NCI-H226 (cell line): ENCODE results near the gene AFF2.
A peak's percentile ranks its signal among the peaks of the same experiment; 100 is the strongest.

Experiments used
- DNase-seq: peaks from one replicate; pipeline ENCODE4 v3.0.0-alpha.2; 2015

Gene AFF2

DNA sequence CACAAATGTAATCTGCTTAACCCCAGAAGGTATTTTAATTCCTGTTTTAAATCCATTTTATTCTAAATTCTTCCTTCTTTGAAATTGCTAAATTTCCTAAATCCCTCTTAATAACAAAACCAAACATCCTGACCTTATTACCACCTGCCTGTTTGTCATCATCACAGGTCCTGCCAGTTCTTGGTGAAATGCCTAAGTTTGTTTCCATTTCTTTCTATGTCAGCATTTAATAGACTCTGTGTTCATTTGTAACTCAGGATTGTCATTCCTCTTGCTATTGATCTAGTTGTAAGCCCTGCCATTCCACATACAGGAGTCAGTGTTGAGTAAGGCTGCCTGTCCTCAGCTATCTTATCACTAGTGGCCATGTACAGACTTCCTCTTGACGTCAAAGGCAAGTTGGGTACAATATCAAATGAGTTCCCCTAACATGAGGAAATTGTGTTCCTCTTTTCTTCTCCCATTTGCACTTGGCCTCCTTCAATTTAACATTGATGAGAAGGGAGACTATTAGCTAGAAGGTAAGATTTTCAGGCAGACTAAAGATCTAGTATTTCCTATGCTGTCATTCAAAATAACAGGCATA lies 440.1 kb downstream of the AFF2 start:
- DNase-seq, result no peak

DNA sequence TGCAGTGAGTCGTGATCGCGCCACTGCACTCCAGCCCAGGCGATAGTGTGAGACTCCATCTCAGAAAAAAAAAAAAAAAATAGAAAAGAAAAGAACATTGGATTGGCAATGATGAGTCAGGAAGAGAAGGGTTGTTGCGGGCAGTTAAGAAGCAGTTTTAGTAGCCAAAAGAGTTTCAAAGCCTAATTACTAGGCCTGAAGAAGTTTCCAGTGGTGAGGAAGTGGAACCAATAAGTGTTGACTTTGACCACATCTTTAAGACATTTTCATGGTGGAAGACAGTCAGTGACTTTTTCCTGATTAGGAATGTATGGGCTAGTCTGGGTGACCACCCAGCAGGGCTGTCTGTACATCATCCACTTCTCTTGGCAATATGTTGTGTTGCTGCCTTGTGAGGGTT lies 442.3 kb downstream of the AFF2 start:
- DNase-seq, result no peak

DNA sequence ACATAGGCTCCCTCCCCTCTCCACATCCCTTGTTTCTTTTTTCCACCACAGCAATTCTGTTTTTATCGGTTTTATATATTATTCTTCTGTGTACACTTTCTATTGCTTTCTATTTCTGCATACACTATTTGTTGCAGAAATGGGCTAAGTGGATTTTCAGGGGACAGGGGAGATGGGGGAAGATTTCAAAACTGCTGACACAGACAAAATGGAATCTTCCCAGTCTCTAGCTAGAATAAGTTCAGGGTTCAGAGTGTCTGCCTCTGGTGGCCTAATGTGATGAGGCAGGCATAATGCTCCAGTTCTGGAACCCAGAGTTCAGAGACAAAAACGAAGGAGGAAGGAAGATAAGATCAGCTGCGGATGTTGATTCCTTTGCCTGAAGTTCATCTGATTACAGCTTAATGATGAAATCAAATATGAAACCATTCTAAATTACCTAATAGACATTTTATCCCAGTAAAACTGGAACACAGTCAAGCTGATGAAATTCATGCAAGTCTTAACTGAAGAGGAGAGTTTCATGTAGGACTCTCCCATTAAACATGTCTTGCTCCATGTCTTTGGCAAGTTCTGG lies 447.1 kb downstream of the AFF2 start:
- no peak for DNase-seq

DNA sequence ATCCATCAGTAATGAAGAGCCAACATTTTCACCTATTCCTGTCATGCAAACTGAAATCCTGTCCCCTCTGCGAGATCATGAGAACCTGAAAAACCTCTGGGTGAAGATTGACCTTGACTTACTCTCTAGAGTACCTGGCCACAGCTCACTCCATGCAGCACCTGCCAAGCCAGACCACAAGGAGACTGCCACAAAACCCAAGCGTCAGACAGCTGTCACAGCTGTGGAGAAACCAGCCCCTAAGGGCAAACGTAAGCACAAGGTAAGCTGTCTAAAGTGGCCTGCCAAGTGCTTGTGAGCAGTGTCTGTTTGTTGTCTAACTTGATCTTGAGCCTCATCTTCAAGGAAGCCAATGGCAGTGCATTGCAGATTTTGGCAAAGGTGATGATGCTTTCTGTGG lies 455.9 kb downstream of the AFF2 start:
- DNase-seq, result no peak

DNA sequence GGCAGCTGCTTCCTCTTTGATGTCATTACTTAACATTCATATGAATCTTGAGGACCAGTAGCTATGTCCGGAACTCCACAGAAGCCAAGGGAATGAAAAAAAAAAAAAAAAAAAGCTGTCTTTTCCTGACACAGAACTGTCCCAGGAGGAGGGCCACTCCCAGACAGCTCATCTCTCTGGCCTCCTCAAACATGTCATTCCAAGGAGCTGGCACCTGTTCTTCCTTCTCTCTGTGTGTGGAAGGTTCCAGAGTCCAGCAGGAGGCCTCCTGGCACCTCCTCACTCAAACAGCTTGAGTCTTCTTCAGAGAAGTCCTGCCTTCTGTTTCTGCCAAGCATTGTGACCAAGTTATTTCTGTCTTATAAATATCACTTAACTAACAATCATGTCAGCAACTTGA lies 458.5 kb downstream of the AFF2 start:
- no peak for DNase-seq

DNA sequence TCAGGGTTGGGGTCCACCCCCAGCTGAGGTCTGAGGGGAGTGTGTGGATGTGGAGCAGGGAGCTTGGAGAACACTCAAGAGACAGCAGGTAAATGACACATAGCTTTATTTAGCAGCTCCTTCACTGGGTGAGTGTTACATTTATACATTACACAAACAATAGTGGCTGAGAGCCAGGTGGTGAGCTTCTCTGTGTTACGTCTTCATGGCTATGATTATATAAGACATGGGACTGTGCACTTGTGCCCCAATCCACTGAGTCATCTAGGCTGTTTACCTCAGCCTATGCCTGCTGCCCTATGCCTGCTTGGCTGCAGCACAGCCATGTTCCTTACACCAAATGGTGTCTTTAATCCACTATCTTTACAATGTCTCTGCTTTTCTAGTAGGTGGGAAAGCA lies 459.6 kb downstream of the AFF2 start:
- no peak for DNase-seq

DNA sequence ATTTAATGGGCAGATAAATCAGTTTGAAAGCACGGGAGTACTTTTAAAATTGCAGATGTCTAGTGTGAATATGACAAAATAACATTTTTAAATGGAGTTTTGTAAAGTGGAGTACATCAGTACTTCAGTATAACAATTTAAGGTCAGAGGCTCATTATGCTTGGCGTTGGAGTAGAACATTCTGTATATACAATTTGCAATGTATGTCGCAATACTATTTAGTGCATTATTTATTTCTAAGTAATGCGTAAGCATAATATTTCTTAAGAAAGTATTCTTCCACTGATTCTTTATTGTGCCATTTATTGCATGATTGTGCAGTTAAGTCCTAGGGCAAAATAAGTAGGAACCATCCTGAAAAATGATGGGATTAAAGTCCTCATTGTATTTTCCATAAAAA lies 461.6 kb downstream of the AFF2 start:
- DNase-seq, result no peak

DNA sequence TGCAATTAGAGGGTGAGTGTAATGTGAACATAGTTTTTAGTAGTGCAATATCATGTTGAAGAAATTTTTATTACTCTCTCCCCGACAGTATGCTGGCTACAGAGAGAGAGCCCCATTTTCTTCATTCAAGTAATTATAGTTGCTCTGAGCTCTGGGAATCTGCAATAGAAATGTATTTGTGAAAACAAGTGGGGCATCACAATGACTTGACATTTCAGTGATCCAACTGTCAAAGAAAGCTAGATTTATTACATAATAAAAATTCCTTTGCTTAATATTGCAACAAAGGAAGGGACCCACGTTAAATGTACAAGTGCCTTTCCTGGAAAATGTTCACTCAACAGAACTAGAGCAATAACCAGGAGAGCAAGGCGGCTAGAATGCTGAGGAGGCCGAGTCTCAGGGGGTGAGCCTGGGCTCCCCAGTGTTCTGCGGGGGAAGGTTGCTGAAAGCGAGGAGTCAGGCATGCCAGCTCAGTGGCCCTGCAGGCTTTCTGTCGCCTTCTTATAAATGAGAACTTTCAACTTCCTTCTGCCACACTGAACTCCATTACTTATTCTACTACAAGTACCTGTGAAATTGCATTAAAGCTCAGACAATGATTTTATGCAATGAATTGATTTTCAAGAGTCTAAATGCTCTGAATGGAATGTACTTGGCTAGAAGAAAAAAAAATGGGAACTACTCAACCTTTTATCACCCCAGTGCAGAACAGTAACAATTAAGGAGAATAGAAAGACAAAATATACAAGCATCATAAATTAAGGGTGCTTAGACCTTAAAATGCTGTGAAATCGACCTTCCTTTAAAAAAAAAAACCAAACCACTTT lies 476.4 kb downstream of the AFF2 start:
- DNase-seq, result no peak

DNA sequence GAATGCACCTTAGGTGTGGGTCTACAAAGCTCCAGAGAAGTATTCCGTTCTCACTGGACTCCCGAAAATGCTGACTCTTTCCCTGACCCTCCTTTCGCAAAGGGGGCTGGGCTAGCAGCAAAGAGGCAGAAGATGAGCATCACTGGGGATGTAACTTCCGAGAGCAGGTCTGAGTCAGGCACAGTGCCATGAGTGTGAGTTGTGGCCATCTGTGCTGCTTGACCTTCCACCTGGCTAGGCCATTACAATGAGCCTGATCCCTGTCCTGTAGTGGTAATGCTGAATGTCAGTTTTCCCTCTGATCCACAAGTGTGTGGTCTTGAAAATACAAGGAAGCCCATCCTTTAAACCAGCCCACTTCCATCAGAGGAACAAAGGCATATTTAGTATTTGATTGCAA lies 479.4 kb downstream of the AFF2 start:
- DNase-seq, result no peak

DNA sequence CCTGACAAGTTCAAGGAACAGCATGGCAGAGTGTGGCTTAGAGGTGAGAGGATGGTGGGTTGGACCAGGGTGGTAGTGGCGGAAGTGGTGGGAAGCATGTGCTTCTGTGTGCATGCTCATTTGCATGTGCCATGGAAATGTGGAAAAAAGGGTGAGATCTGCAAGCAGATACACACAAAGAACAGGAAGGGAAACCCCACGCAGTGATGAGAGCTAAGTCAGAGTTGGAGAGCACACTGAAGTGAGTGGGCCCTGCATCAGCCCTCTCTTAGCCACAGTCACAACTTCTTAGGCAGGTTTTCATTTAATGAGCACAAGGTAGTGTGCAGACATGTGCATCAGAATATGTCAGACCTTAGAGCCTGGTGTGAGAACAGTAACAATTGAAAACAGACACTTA lies 483.8 kb downstream of the AFF2 start:
- DNase-seq, result no peak

DNA sequence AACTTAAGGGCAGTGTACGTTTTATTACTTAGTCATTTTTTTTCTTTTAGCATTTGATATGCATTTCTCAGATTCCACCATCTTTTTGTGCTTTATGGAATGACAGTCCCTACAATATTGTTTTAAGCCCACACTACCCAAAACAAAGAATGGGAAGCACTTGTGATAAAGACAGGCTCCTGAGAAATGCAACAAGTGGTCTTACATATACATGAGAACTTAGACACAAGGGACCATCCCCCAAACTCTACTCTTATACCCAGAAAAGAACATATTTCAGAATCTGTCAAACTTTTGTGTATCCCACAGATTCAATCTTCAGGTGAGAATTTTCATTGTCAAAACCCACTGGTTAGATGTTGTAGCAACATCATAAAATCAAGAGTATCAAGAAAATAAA lies 491.1 kb downstream of the AFF2 start:
- no peak for DNase-seq

DNA sequence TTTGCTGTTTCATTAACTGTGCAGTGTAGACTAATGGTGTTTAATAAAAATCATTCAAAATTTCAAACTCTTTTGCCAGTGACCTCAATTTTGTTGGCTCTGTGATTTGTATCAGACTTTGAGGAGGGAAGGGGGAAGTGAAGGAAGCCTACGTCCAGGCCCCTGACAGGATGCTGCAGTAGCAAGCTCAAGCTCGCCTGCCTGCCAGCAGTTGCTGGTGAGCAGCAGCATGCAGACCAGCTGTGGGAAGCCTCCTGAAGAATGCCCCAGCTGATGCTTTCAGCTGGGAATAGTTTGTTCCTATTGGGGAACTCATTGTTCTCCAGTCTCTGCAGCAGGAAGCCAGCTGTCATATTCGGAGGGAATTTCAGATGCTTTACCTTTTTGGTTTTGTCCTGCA lies 495.2 kb downstream of the AFF2 start:
- no peak for DNase-seq

DNA sequence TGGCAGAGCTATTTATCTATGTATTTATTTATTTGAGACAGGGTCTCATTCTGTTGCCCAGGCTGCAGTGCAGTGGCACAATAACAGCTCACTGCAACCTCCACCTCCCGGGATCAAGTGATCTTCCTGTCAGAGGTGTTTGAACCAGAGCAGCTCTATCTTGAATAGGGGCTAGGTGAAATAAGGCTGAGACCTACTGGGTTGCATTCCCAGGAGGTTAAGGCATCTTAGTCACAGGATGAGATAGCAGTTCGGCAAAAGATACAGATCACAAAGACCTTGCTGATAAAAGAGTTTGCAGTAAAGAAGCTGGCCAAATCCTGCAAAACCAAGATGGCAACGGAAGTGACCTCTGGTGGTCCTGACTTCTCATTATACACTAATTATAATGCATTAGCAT lies 501.9 kb downstream of the AFF2 start:
- no peak for DNase-seq

DNA sequence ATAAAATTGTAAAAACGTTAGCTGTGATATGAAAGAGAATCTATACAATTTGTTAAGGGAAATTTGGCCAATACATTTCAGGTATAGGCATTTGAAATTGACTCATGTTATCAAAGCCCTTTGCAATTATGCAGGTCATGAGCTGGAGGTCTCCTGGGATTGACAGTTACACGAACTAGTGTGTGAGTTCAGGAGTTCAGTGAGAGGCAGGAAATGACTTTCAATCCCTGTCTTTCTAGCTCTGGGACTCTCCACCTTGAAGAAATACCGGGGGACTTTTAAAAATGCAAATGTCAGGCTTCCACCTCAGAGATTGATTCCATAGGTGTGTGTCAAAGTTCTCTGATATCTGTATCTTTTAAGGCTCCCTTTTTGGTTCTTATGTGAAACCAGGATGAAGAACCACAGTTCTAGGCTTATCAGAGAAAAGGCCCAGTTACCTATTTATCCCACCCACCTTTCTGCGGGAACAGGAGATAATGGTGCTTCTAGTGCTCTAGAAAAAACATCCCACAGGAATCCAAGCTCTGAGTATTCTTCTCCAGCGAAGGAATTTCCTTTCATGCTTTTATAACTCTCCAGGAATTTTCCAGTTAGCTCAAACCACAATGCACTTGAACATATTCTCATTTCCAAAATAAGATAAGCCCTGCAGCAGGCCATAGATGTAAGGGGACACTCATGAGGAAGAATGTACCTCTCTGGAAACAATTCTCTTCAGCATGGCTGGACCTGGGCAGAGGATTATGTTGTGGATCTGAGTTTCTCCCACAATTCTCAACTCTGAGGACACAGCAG lies 503.6 kb downstream of the AFF2 start:
- DNase-seq, result peak; percentile 51

DNA sequence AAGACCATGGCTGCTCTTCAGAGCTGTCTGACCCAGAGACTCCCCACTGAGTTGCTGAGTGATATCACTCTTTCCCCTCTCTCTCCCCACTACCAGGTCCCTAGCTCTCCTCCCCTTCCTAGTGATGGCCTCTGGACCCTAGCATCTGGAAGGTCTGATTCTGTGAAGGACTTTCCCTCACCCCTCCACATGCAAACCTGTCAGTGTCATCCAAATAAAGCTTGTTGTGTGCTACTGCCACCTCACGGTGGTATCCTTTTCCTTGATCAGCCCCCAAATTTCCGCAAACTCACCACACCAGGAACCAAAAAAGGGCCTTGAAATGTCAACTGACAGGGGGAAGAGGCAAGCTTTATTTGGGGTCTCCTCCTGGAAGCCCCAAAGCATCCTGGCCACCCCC lies 504.5 kb downstream of the AFF2 start:
- no peak for DNase-seq

DNA sequence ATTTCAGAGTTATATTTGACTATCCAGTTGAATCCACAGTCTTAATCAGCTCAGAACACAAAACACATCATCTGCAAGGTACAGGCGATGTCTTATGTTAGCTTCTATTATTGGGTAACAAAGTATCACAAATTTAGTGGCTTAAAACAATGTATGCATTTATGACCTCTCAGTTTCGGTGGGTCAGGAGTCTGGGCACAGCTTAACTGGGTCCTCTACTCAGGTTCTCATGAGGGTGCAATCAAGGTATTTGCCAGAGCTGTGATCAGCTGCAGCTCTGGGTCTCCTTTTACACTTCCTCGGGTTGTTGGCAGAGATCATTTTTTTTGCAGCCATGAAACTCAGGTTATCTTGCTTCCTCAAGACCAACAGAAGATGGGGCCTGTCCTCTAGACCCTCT lies 505.8 kb downstream of the AFF2 start:
- no peak for DNase-seq

DNA sequence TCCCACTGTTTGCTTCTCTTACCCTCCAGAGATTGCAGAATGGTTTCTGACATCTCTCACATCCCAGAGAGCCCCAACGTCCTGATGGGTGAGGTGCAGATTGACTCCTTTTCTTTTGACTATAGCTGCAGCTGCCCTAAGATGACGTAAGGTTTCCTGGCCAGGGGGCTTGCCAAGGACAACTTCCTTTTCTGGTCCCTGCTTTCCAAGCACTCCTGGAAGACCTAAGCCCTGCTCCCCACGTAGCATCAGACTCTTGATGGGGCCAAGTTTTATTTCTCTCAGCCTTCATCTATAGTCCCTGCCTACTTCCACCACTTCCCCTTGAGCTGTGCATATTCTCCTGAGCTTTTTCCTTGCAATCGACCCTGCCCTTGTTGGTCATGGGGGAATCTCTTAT lies 507.0 kb downstream of the AFF2 start:
- no peak for DNase-seq

DNA sequence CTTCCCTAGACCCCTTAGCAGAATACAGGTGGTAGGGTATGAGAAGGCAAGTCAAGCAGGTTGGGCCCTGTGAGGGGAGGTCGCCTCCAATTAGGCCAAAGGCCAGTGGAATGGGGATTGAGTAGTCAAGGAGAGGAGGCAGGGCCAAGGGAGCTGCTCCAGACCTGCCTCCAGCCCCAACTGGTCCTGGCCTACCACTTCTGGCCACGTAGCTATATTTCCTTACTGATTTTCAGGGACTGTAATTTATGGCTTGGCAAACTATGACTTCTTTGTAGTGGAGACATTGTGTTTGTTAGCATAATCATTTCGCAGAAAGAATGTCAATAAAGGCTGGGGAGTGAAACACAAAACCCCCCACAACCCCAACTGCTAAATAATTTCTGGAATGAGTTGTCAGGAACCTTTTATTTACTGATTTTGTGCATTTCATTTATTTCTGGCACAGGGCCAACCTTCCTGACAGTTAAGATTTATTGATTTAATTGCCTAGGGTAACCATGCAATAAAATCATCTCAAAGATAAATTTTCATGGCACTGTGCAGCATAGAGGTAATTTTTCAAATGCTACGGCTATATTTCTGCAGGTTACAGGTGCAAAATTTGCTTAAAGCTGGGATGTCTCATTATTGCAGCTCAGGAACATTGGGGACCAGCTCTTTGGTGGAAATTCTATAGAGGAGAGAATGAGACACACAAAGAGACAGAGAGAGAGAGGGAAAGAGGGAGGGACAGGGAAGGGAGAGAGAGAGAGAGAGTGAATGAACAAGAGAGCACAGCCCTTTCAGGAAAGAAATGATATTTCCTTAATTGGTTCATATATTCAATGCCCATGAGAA lies 509.8 kb downstream of the AFF2 start:
- no peak for DNase-seq

DNA sequence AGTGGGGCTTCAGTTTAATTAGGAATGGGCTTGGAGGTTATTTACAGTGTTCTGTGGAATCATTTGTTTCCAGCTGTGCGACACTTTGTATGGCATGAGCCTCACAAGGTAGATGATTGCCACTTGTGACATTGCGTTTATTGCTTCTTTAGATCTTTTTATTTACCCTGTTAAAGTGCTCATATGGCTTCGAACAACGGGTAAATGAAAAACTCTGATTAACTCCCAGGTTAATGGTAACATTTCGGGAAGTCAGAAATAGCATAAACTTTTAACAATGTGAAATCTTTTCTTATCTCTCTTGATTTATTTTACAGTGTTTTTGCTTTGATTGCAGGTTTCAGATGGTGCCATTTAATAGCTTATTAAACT lies 510.4 kb downstream of the AFF2 start:
- DNase-seq, result no peak

DNA sequence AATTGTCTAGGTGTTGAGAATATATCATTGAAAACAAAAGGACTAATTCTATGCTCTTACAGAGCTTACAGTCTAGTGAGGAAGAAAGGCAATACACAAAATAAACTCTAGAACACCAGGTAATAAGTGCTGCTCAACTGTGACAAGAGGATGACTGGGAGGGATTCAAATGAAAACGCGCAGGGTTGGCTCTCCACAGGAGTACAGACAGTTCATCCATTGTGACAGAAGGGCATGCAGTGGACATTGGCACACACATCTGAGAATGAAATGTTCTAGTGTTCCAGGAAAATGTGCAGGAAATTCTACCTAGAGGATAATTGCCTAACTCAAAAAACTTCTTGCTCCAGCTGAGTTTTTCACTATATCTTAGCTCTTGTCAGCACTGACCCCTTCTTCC lies 512.7 kb downstream of the AFF2 start:
- DNase-seq, result no peak

DNA sequence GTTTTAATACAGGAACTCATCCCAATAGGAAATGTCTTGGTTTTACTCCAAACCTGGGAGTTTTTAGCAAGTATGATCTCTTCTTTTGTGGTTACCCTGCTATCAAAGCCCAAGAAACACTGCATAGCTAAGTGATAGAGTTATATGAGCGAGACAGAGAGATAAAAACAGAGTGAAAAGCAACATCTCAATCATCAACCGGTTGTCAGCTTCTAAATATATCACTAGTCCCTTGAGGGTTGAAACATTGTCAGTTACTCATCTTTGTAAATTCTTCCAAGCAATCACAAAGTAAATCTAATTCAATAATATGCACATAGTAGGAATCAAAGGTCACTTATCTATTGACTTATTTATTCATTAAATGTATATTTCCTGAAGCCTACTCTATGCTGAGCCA lies 520.7 kb downstream of the AFF2 start:
- peak; percentile 30 for DNase-seq

DNA sequence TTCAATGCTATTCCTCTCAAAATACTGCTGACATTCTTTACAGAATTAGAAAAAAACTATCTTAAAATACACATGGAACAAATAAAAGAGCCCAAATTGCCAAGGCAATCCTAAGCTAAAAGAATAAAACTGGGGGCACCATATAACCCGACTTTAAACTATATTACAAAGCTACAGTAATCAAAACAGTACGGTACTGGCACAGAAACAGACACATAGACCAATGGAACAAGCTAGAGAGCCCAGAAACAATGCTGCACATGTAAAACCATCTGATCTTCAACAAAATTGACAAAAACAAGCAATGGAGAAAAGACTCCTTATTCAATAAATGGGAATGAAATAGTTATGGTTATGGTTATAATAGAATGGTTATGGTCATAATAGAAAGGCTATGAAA lies 522.1 kb downstream of the AFF2 start:
- no peak for DNase-seq

DNA sequence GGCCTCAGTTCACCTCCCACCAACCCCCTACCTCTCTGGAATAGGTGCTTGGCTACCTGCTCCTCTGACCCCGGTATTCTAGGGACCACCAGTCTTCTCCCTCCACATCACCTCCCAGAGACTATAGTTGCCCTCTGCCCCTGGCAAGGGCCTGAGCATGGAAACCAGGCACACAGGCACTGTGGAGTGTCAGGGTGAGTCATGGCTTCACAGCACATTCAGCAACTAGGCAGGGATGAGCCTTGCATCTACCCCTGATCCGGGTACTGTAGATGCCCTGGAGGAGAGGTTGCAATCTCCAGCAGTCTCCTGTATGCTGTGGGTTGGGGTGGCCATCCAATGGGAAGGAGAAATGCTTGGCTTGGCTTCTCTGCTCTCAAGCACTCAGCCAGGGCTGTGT lies 532.0 kb downstream of the AFF2 start:
- DNase-seq, result peak; percentile 2
